HG03025 (cell line): ENCODE data around the gene MDP1.
"Not testable (repeated sequence)": the region's sequence is repeated elsewhere in the genome, so short reads cannot be mapped to it uniquely, and the experiment has no call there.

Source experiments
- ATAC-seq: cut with Tn5 transposase; IDR thresholded peaks from one replicate; pipeline ENCODE4 v1.9.1; 2021; ENCODE audit warnings: mild to moderate bottlenecking, moderate library complexity; ENCODE audit not compliant: unreplicated experiment, low FRiP score

Gene MDP1

GRCh38 chr14:24252289-24253124 lies 36.6 kb upstream of the MDP1 start:
- ATAC-seq, result no peak

- no peak for ATAC-seq
These were observed 36.0 kb upstream of the MDP1 start for GRCh38 chr14:24251880-24252288.

DNA sequence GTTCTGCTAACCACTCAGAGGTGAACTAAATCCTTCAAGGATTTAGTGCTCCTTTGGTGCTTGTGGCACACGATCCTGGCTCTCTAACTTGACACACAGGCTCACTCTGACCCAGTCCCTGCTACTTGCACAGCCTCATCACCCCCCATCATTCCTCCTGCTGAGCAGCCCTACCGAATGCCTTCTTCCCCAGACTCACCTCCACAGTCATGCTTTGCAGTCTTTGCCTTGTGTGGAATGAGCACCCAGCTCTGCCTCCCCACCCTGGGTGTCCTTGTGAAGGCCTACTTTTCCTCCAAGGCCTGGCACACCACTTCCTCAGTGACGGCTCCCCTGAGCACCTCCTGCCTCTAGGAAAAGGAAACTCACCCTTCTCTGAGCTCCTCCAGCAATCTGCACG lies 34.5 kb upstream of the MDP1 start:
- no peak for ATAC-seq

- no peak for ATAC-seq
These were observed 33.6 kb upstream of the MDP1 start for GRCh38 chr14:24249230-24250021.

- no peak for ATAC-seq
These were observed 31.6 kb upstream of the MDP1 start for GRCh38 chr14:24247422-24247821.

DNA sequence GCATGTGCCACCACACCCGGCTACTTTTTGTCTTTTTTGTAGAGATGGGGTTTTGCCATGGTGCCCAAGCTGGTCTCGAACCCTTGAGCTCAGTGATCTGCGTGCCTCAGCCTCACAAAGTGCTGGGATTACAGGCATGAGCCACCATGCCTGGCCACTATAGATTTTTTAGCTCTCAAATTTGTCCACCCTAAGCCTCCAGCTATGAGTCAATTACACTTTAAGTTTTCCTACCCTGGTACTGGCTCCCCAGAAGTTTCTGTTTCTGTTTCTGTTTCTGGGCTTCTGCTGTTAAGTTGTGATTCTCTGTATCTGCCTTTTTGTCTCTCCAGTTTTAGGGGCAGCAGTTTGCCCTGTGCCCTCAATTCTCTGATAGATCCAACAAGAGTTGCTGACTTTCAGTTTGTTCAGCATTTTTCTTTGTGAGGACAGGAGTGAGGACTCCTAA lies 30.9 kb upstream of the MDP1 start:
- no peak for ATAC-seq

DNA sequence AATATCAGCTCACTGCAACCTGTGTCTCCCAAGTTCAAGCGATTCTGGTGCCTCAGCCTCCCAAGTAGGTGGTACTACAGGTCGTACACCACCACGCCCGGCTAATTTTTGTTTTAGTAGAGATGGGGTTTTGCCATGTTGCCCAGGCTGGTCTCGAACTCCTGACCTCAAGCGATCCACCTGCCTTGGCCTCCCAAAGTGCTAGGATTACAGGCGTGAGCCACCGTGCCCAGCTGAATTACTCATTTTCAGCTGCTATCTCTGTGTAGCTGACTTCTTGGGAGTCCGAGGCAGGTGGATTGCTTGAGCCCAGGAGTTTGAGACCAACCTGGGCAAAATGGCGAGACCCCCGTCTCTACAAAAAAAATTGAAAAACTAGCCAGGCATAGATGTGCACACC lies 29.5 kb upstream of the MDP1 start:
- ATAC-seq, result not testable (repeated sequence)

DNA sequence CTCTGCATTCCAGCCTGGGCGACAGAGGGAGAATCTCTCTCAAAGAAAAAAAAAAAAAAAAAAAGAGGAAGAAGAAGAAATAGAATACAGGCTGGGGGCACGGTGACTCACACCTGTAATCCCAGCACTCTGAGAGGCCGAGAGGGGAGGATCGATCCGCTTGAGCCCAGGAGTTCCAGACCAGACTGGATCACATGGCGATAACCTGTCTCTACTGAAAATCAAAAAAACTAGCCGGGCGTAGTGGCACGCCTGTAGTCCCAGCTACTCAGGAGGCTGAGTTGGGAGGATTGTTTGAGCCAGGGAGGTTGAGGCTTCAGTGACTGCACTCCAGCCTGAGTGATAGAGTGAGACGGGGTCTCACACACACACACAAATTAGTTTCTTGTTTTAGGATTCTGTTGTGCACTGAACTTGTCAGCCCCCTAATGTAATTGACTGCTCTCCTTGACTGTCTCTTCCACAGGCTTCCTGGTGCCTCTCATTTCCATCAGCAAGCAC lies 27.5 kb upstream of the MDP1 start:
- ATAC-seq, result no peak

- ATAC-seq, result peak; percentile 70
These were observed 26.1 kb upstream of the MDP1 start for GRCh38 chr14:24241829-24242443.

DNA sequence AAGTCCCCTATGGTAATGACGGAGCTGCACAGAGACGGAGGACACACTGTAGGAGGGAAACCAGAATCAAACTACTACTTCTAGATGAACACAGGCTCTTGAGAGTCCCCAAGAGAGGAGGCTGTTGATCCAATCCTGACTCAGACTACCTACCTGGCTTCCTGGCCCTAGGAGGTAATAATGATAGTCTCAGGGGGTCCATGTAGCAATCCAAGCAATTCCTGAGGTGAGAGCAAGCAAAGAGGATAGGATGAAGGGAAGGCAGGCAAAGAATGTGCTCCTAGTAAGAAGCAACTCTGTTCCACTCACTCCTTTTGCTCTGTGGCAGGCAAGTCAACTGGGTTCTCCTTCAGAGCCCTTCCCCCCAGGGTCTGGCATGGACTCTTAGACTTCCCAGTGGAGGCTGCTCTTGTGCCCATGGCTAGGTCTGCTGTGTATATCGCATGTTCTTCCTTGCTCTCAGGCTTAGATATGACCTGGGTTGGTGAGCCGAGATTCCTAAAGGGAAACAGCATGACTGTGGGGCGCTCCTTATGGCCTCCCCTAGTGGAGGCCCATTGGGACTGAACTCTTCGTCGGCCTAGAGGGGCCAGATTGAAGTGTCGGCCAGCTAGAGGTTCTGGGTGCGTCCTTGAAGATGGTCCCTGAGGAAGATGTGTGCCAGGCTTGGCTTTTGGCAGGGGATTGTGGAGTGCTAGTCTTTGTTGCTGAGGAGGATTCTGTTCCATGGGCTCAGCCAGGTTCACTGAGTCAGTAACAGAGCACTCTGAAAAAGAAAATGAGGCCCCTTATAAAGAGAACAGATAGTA lies 24.4 kb upstream of the MDP1 start:
- no peak for ATAC-seq

- no peak for ATAC-seq
These were observed 22.7 kb upstream of the MDP1 start for GRCh38 chr14:24238527-24239037.

GRCh38 chr14:24238123-24238522 lies 22.3 kb upstream of the MDP1 start:
- ATAC-seq, result no peak

DNA sequence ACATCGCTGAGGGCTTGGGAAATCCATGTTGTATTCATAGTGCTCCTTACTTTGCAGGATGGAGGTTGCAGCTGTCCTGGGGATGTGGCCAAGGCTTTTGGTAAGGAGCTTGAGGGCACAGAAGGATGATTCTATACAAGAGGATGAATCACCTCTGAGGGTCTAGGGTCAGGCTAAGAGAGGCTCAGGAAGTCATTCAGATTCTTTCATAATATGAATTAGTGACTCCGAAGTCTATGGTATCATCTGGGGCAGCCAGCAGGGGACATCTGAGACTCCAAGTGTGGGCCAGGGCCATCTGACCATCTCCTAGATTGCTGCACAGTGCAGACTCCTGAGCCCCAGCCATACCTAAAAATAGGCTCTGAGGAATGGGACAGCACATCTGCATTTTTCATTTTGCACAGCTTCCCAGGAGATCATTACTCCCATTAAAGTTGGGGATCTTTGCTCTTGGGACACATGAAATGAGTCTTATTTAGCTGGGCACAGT lies 21.6 kb upstream of the MDP1 start:
- ATAC-seq, result no peak

DNA sequence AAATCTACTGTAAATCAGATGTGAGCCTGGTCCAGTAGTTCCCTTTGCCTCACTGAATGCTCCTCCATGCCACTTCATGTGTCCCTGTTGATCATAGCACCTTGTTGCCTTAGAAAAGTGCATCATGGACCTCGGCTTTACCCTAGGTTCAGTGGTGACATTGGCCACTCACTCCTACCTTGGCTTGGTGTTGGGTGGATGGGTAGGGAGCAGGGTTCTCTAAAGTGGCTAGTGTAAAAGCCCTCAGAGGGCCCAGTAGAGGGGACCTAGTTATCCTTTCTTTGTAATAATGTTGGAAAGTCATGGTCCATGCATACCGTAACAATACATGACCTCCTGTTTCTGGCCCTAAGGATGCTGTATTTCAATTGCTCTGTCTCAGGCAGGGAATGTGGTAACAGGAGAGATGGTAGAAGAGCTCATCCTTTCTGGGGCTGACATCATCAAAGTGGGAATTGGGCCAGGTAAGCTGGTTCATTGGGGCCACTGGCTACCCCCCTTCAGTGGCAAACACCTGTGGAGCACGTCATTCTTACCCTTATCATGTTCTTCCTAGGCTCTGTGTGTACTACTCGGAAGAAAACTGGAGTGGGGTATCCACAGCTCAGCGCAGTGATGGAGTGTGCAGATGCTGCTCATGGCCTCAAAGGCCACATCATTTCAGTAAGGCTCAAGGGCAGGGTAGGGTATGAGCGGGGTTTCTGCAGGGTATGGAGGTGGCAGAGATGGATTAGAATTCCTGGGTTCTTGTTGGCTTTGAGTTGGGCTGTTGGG lies 21.0 kb upstream of the MDP1 start:
- no peak for ATAC-seq

DNA sequence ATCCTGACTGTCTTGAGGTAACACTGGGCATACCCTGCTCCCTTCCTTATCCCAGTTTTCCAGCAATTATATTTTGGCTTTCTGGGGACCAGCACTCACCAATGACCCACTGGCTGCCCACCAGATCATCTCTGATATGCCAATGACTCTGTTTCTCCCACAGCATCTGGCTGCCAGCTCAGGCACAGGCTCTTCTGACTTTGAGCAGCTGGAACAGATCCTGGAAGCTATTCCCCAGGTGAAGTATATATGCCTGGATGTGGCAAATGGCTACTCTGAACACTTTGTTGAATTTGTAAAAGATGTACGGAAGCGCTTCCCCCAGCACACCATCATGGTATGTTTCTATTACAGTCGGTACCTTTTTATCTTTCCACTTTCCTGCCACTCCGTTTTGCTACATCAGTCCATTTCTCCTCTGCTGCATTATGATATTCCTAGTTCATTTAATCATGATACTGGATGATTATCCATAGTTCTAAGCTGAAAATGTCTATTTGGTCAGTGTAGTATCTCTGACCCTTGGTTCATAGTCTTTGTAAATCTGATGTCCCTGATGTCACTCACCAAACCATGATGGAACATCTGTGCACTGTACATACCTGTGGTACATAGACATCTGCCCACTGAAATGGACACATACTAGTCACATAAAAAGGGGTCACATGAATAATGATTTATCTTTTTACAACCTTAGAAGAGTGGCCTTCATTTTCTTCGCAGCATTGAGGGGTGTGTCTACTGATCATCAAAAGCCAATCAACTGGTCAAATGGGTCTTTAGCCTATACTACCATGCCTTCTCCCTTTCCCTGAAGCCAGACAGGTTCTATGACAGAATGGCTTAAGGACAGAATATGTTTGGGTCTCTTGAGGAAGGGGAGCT lies 20.2 kb upstream of the MDP1 start:
- no peak for ATAC-seq

- no peak for ATAC-seq
These were observed 18.5 kb upstream of the MDP1 start for GRCh38 chr14:24234095-24235005.

GRCh38 chr14:24233538-24233866 lies 17.6 kb upstream of the MDP1 start:
- ATAC-seq, result no peak
